Neuronal stem cell (in vitro differentiated cells): ENCODE results near the gene PRKAG1.
A peak's percentile ranks its signal among the peaks of the same experiment; 100 is the strongest.

Experiments
- DNase-seq: peaks from one replicate; pipeline ENCODE4 v3.0.0-alpha.2; 2013; ENCODE audit warnings: low spot score
- H2AFZ ChIP-seq: one replicate; pipeline ENCODE4 v1.6.1; 2013; ENCODE audit warnings: mild to moderate bottlenecking, low read length, inconsistent platforms
- H2AK5ac ChIP-seq: 2 replicates; pipeline ENCODE4 v1.6.1; 2013; ENCODE audit warnings: low read depth, mild to moderate bottlenecking, inconsistent platforms, low read length, moderate library complexity, mixed read lengths
- H2BK120ac ChIP-seq: 2 replicates; pipeline ENCODE4 v1.6.1; 2013; ENCODE audit warnings: low read depth, mild to moderate bottlenecking, inconsistent platforms, low read length, moderate library complexity, mixed read lengths
- H2BK12ac ChIP-seq: one replicate; pipeline ENCODE4 v1.6.1; 2013; ENCODE audit warnings: low read length, inconsistent platforms
- H2BK15ac ChIP-seq: 2 replicates; pipeline ENCODE4 v1.6.1; 2013; ENCODE audit warnings: mild to moderate bottlenecking, low read length, inconsistent platforms, mixed read lengths
- H2BK5ac ChIP-seq: one replicate; pipeline ENCODE4 v1.6.1; 2013; ENCODE audit warnings: inconsistent platforms, mild to moderate bottlenecking, low read length, moderate library complexity
- H3K14ac ChIP-seq: one replicate; pipeline ENCODE4 v1.6.1; 2013; ENCODE audit warnings: low read length, inconsistent platforms
- H3K18ac ChIP-seq: 2 replicates; pipeline ENCODE4 v1.6.1; 2013; ENCODE audit warnings: low read length, inconsistent platforms
- H3K23ac ChIP-seq: 2 replicates; pipeline ENCODE4 v1.6.1; 2013; ENCODE audit warnings: low read depth, mild to moderate bottlenecking, mixed read lengths, low read length, inconsistent platforms; ENCODE audit not compliant: poor library complexity
- H3K27ac ChIP-seq: replicated peaks from 3 replicates; pipeline ENCODE4 v1.5.1; 2013; ENCODE audit warnings: low read length, inconsistent platforms
- H3K27me3 ChIP-seq, 3 experiments: 2 replicates each; pipeline ENCODE4 v1.6.1; 2013; ENCODE audit warnings: low read length in 3 of 3, mild to moderate bottlenecking in 2 of 3, inconsistent platforms in 1 of 3, low read depth in 1 of 3, mixed read lengths in 1 of 3, moderate library complexity in 1 of 3; ENCODE audit not compliant: control insufficient read depth in 3 of 3, insufficient read depth in 3 of 3
- H3K36me3 ChIP-seq, 2 donors: replicated peaks in 1 of 2; 2 replicates each; pipeline ENCODE4 v1.6.1; 2013; ENCODE audit warnings: low read length in 2 of 2; ENCODE audit not compliant: control insufficient read depth in 2 of 2, insufficient read depth in 2 of 2
- H3K4ac ChIP-seq: 2 replicates; pipeline ENCODE4 v1.6.1; 2013; ENCODE audit warnings: inconsistent platforms, mild to moderate bottlenecking, low read length, moderate library complexity
- H3K4me1 ChIP-seq, 2 donors: 1 replicate in 1 of 2; 2 replicates in 1 of 2; pipeline ENCODE4 v1.6.1; 2013; ENCODE audit warnings: low read length in 2 of 2, low read depth in 1 of 2; ENCODE audit not compliant: control insufficient read depth in 2 of 2, insufficient read depth in 1 of 2
- H3K4me2 ChIP-seq: one replicate; pipeline ENCODE4 v1.6.1; 2013; ENCODE audit warnings: mild to moderate bottlenecking, low read length, inconsistent platforms; ENCODE audit not compliant: insufficient read depth, poor library complexity, severe bottlenecking
- H3K4me3 ChIP-seq, 2 donors: 2 replicates each; pipeline ENCODE4 v1.5.1; 2013; ENCODE audit warnings: low read length in 2 of 2, mild to moderate bottlenecking in 2 of 2, inconsistent platforms in 1 of 2, moderate library complexity in 1 of 2
- H3K79me1 ChIP-seq: one replicate; pipeline ENCODE4 v1.6.1; 2013; ENCODE audit warnings: low read depth, mild to moderate bottlenecking, inconsistent platforms, low read length, moderate library complexity
- H3K9ac ChIP-seq: one replicate; pipeline ENCODE4 v1.6.1; 2013; ENCODE audit warnings: mild to moderate bottlenecking, low read depth, low read length, inconsistent platforms; ENCODE audit not compliant: poor library complexity
- H3K9me3 ChIP-seq, 2 donors: replicated peaks in 1 of 2; 2 replicates each; pipeline versions ENCODE3 to v1.6.1; 2013; ENCODE audit warnings: low read length in 2 of 2, mild to moderate bottlenecking in 2 of 2, inconsistent platforms in 1 of 2, low read depth in 1 of 2, mixed read lengths in 1 of 2, moderate library complexity in 1 of 2; ENCODE audit not compliant: control insufficient read depth in 2 of 2, insufficient read depth in 1 of 2
- H4K8ac ChIP-seq: one replicate; pipeline ENCODE4 v1.6.1; 2013; ENCODE audit warnings: low read depth, mild to moderate bottlenecking, inconsistent platforms, low read length, moderate library complexity
- H4K91ac ChIP-seq: one replicate; pipeline ENCODE4 v1.6.1; 2013; ENCODE audit warnings: low read length, low read depth, mild to moderate bottlenecking, inconsistent platforms; ENCODE audit not compliant: poor library complexity
- WGBS, 2 donors: extraction: QIAGEN DNeasy Blood & Tissue Kit; methylation state at CpG; one replicate each; pipeline ENCODE4 v1.1.7; 2013; ENCODE audit warnings: missing lambda C conversion rate in 2 of 2, mixed read lengths in 1 of 2; ENCODE audit not compliant: insufficient read length in 2 of 2, insufficient replicate concordance in 1 of 2; ENCODE audit errors: extremely low coverage in 2 of 2; 5-methylcytosine and 5-hydroxymethylcytosine counted together

The PRKAG1 gene

GRCh38 chr12:48972952-48973483 is 45.6 kb downstream of the PRKAG1 start:
- Histone ChIP-seq H2BK120ac (no peak overlapping the region), H3K27ac (no peak overlapping the region), H3K27me3 (peaks cover 54 to 99% (median 99%) of the 10 kb centered on the region in 3 experiments), H3K9me3 (peaks cover 3 to 4% of the 10 kb centered on the region in 2 donors), H3K23ac (peak overlapping the region; percentile 34), H2BK12ac (no peak overlapping the region), H3K36me3 (no peaks in the 10 kb centered on the region), H2AFZ (no peak overlapping the region), H3K14ac (peak overlapping the region; percentile 42), H4K8ac (no peak overlapping the region), H3K79me1 (no peaks in the 10 kb centered on the region), H2BK5ac (no peak overlapping the region), H2AK5ac (no peak overlapping the region), H3K4ac (no peak overlapping the region), H3K4me2 (no peak overlapping the region), H3K4me3 (no peak overlapping the region), H2BK15ac (no peak overlapping the region), H3K18ac (no peak overlapping the region), H3K4me1 (peaks cover 9 to 18% of the 10 kb centered on the region in 2 donors), H4K91ac (no peak overlapping the region), H3K9ac (peak overlapping the region; percentile 66)
- no CpG with 5 or more reads among the region's 3 CpGs for WGBS, 2 donors
- no peak for DNase-seq

GRCh38 chr12:48972213-48972951 is 46.2 kb downstream of the PRKAG1 start:
- no peak overlapping the region for H3K4me2 ChIP-seq
- H3K4me1 ChIP-seq, result peaks cover 9 to 17% of the 10 kb centered on the region in 2 donors
- WGBS, 2 donors, result no CpG with 5 or more reads among the region's 23 CpGs
- no peak for DNase-seq
- H3K27ac ChIP-seq, result no peak overlapping the region
- no peak overlapping the region for H4K8ac ChIP-seq
- H3K9me3 ChIP-seq, result peaks cover 3 to 4% of the 10 kb centered on the region in 2 donors
- peak overlapping the region; percentile 42 for H3K14ac ChIP-seq
- H2AFZ ChIP-seq, result no peak overlapping the region
- no peak overlapping the region for H4K91ac ChIP-seq
- H3K9ac ChIP-seq, result peak overlapping the region; percentile 66
- peak overlapping the region; percentile 34 for H3K23ac ChIP-seq
- H3K4me3 ChIP-seq, result no peak overlapping the region
- H2BK15ac ChIP-seq, result no peak overlapping the region
- H3K4ac ChIP-seq, result no peak overlapping the region
- H2BK12ac ChIP-seq, result no peak overlapping the region
- no peak overlapping the region for H2BK120ac ChIP-seq
- H3K36me3 ChIP-seq, result no peaks in the 10 kb centered on the region
- no peak overlapping the region for H2BK5ac ChIP-seq
- peak overlapping the region; percentile 52 for H3K18ac ChIP-seq
- peaks cover 49 to 99% (median 98%) of the 10 kb centered on the region in 3 experiments for H3K27me3 ChIP-seq
- H3K79me1 ChIP-seq, result no peaks in the 10 kb centered on the region
- H2AK5ac ChIP-seq, result peak overlapping the region; percentile 5

- H3K9me3 ChIP-seq, result peaks cover 1 to 3% of the 10 kb centered on the region in 2 donors
- H3K23ac ChIP-seq, result peak overlapping the region; percentile 57
- H2AK5ac ChIP-seq, result no peak overlapping the region
- no peak overlapping the region for H2BK120ac ChIP-seq
- H3K27me3 ChIP-seq, result peaks cover 44 to 94% (median 93%) of the 10 kb centered on the region in 3 experiments
- no peak overlapping the region for H3K4ac ChIP-seq
- DNase-seq, result no peak
- H4K91ac ChIP-seq, result no peak overlapping the region
- no peak overlapping the region for H2BK15ac ChIP-seq
- no peak overlapping the region for H3K9ac ChIP-seq
- H3K36me3 ChIP-seq, result no peaks in the 10 kb centered on the region
- H2AFZ ChIP-seq, result peak overlapping the region; percentile 89
- H2BK12ac ChIP-seq, result no peak overlapping the region
- peaks cover 9 to 15% of the 10 kb centered on the region in 2 donors for H3K4me1 ChIP-seq
- H3K18ac ChIP-seq, result no peak overlapping the region
- no peak overlapping the region for H4K8ac ChIP-seq
- no peak overlapping the region for H3K4me2 ChIP-seq
- no CpG with 5 or more reads among the region's 10 CpGs for WGBS, 2 donors
- no peaks in the 10 kb centered on the region for H3K79me1 ChIP-seq
- no peak overlapping the region for H3K27ac ChIP-seq
- H3K4me3 ChIP-seq, result peak overlapping the region in 1 of 2 donors; percentile 42
- H3K14ac ChIP-seq, result no peak overlapping the region
- H2BK5ac ChIP-seq, result no peak overlapping the region
Measured at GRCh38 chr12:48970702-48971334, 47.8 kb downstream of the PRKAG1 start.
